ENCODE results near the gene AMIGO3. TPM values are rescaled to one million over a fixed set of nuclear protein-coding genes. Genes with fewer than 3 reads are reported as not detected.
"Not testable (repeated sequence)": the region's sequence is repeated elsewhere in the genome, so short reads cannot be mapped to it uniquely, and the experiment has no call there.

Gene AMIGO3
- total RNA-seq, 2 donors from 2014 or later: 1.0 to 2.0 TPM

GRCh38 chr3:49700014-49700413, 19.5 kb downstream of the AMIGO3 start:
- no peaks in the 10 kb centered on the region for H3K9me3 Mint-ChIP-seq
- H3K27ac Mint-ChIP-seq: no peak overlapping the region
- H3K4me3 Mint-ChIP-seq: no peak overlapping the region
- no peaks in the 10 kb centered on the region for H3K36me3 Mint-ChIP-seq
- ATAC-seq: no peak
- no peak for DNase-seq (ENCODE audit: low spot score)
- no peaks in the 10 kb centered on the region for H3K27me3 Mint-ChIP-seq
- peaks cover 0 to 7% of the 10 kb centered on the region in 2 donors for H3K4me1 Mint-ChIP-seq (ENCODE audit: low read depth in 2 of 2)

DNA sequence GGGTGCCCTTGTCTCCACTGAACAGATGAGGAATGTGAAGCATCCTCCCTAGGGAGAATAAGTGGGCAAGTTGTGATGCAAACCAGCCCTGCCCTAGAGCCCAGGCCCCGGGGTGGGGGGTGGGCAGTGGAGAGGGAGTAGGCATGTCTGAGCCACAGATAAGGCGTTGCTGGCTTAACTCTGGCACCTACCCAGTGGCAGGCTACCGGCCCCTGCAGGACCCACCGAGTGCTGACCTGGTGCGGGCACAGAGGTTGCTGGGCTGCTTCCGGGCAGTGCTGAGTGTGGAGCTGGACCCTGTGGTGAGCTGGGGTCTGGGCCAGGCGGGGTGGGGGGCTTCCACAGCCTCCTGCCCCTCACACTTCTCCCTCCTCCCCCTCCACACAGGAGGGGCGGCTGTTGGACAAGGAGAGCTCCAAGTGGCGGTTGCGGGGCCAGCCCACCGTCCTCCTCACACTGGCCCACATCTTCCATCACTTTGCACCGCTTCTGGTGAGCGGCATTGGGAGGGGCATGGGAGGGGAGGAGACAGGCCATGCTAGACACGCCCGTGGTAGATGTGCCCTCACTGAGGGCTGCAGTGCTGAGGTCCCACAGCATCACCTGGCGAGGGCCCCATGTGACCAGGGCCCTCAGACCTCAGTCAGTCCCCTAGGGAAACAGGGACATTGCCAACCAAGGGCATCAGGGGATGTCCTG, 20.1 kb downstream of the AMIGO3 start:
- DNase-seq (ENCODE audit: low spot score) (no peak), ATAC-seq (no peak)
- Mint-ChIP-seq H3K27ac (no peak overlapping the region), H3K9me3 (no peaks in the 10 kb centered on the region), H3K27me3 (no peaks in the 10 kb centered on the region), H3K4me1 (ENCODE audit: low read depth in 2 of 2) (peaks cover 0 to 7% of the 10 kb centered on the region in 2 donors), H3K4me3 (no peak overlapping the region), H3K36me3 (no peaks in the 10 kb centered on the region)

GRCh38 chr3:49695350-49696015, 24.0 kb downstream of the AMIGO3 start:
- not testable (repeated sequence) for H3K36me3 Mint-ChIP-seq; H3K4me3 Mint-ChIP-seq; H3K9me3 Mint-ChIP-seq; H3K27ac Mint-ChIP-seq; H3K27me3 Mint-ChIP-seq; ATAC-seq; DNase-seq (ENCODE audit: low spot score)
- peaks cover 6 to 13% of the 10 kb centered on the region in 2 donors for H3K4me1 Mint-ChIP-seq (ENCODE audit: low read depth in 2 of 2)

GRCh38 chr3:49694409-49695070, 24.9 kb downstream of the AMIGO3 start:
- H3K36me3 Mint-ChIP-seq; H3K27me3 Mint-ChIP-seq; H3K27ac Mint-ChIP-seq; DNase-seq (ENCODE audit: low spot score); ATAC-seq; H3K4me3 Mint-ChIP-seq; H3K9me3 Mint-ChIP-seq: not testable (repeated sequence)
- peaks cover 15 to 21% of the 10 kb centered on the region in 2 donors for H3K4me1 Mint-ChIP-seq (ENCODE audit: low read depth in 2 of 2)

GRCh38 chr3:49691481-49691880, 28.0 kb downstream of the AMIGO3 start:
- H3K27me3 Mint-ChIP-seq; H3K9me3 Mint-ChIP-seq; ATAC-seq; H3K4me3 Mint-ChIP-seq; H3K36me3 Mint-ChIP-seq; DNase-seq (ENCODE audit: low spot score); H3K27ac Mint-ChIP-seq: not testable (repeated sequence)
- H3K4me1 Mint-ChIP-seq (ENCODE audit: low read depth in 2 of 2): peaks cover 24 to 32% of the 10 kb centered on the region in 2 donors

DNA sequence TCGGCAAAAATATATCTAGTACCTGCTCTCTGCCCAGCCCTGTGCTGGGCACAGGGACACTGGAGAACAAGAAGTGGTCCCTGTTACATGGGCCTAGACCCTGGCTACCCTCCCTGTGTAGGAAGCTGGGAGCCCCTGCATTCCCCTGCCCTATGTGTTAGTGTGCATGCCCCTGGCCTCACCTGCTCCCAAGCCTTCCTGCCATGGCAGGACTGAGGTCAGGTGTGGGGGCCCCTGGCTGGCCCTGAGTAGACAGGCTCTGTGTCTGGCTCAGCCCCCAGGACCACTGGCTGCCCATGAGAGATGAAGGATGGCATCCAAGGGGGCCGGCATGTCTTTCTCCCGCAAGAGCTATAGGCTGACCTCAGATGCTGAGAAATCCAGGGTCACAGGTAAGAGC, 28.6 kb downstream of the AMIGO3 start:
- not testable (repeated sequence) for DNase-seq (ENCODE audit: low spot score); H3K9me3 Mint-ChIP-seq; ATAC-seq; H3K27me3 Mint-ChIP-seq; H3K36me3 Mint-ChIP-seq
- Mint-ChIP-seq H3K4me3 (peak overlapping the region; percentile 96), H3K4me1 (ENCODE audit: low read depth in 2 of 2) (peaks cover 24 to 32% of the 10 kb centered on the region in 2 donors), H3K27ac (peak overlapping the region in 1 of 2 donors; percentile 98)

- not testable (repeated sequence) for H3K9me3 Mint-ChIP-seq; DNase-seq (ENCODE audit: low spot score); ATAC-seq; H3K27me3 Mint-ChIP-seq; H3K36me3 Mint-ChIP-seq
- H3K4me3 Mint-ChIP-seq: peak overlapping the region; percentile 96
- H3K27ac Mint-ChIP-seq: peak overlapping the region; percentile 92 to 98
- peaks cover 24 to 32% of the 10 kb centered on the region in 2 donors for H3K4me1 Mint-ChIP-seq (ENCODE audit: low read depth in 2 of 2)
These were observed 29.4 kb downstream of the AMIGO3 start for GRCh38 chr3:49689908-49690624.

GRCh38 chr3:49689046-49689907, 30.2 kb downstream of the AMIGO3 start, which contains the start of the genes MST1 and RNF123:
Gene MST1, minus strand, starts transcription at chr3:49689474. Its CDS starts 783 bp downstream, at chr3:49688691.
Gene RNF123, plus strand, starts transcription at chr3:49689557. Its CDS starts 1,609 bp downstream, at chr3:49691166.
- H3K9me3 Mint-ChIP-seq: no peaks in the 10 kb centered on the region
- peak within 1 kb of the TSS; percentile 92 to 98 for H3K27ac Mint-ChIP-seq
- peak; percentile 86 to 90 for ATAC-seq
- H3K27me3 Mint-ChIP-seq: no peaks in the 10 kb centered on the region
- H3K4me3 Mint-ChIP-seq: peak within 1 kb of the TSS; percentile 96
- peak; percentile 93 for DNase-seq (ENCODE audit: low spot score)
- no peaks in the 10 kb centered on the region for H3K36me3 Mint-ChIP-seq
- peaks cover 24 to 32% of the 10 kb centered on the region in 2 donors for H3K4me1 Mint-ChIP-seq (ENCODE audit: low read depth in 2 of 2)

GRCh38 chr3:49688338-49689045, 31.0 kb downstream of the AMIGO3 start:
- H3K36me3 Mint-ChIP-seq; H3K9me3 Mint-ChIP-seq; DNase-seq (ENCODE audit: low spot score); H3K27me3 Mint-ChIP-seq: not testable (repeated sequence)
- Mint-ChIP-seq H3K27ac (peak overlapping the region; percentile 92 to 98), H3K4me1 (ENCODE audit: low read depth in 2 of 2) (peaks cover 24 to 32% of the 10 kb centered on the region in 2 donors), H3K4me3 (peak overlapping the region; percentile 96)
- ATAC-seq: peak in 1 of 2 donors; percentile 1

DNA sequence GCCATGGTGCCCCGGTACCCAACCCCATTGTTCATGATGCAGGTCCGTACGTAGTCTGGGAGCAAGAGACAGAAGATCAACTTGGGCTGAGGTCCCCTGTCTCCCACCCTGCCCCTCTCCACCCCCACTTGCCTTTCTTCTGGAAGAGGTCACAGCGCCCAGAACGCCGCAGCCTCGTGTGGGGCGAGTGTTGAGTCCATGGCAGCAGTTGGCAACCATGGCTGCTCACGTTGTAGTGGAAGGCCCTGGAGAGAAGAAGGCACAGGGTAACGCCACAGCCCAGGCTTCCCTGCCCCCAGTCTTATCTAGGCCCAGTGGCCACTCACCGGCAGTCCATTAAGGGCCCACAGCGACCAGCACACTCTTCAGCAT, 32.1 kb downstream of the AMIGO3 start:
- not testable (repeated sequence) for H3K27ac Mint-ChIP-seq; H3K4me3 Mint-ChIP-seq; ATAC-seq; H3K9me3 Mint-ChIP-seq; H3K27me3 Mint-ChIP-seq; H3K36me3 Mint-ChIP-seq; DNase-seq (ENCODE audit: low spot score)
- H3K4me1 Mint-ChIP-seq (ENCODE audit: low read depth in 2 of 2): peaks cover 21 to 28% of the 10 kb centered on the region in 2 donors

DNA sequence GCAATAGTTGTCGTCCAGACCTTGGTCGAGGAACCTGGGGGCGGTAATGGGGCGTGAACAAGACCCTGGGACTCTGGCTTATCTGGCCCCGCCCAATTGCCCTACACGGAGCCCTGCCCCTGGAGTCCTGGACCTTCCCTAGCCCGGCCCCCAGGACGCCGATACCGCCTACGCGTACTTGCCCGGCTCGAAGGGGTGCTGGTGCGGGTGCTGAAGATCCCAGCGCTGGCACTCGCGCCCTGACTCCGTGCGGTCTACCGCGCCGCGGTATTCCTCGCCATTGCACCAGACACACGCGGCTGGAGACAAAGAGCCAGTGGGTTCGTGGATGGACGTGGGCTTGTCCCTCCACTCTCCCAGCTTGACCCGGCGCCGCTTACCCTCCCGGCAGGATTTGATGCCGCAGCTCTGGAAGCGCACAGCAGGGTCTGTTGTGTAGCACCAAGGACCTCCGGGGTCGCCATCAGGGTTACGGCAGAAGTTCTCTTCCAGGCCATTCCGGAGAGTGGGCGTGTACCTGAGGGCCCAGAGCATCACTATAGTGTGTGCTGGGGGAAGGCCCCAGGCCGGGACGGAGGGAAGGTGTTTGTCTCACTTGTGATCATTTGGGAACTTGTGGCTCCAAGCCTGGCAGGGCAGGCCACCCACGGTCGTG, 32.6 kb downstream of the AMIGO3 start:
- H3K4me3 Mint-ChIP-seq; H3K36me3 Mint-ChIP-seq; DNase-seq (ENCODE audit: low spot score); H3K27me3 Mint-ChIP-seq; H3K27ac Mint-ChIP-seq; H3K9me3 Mint-ChIP-seq: not testable (repeated sequence)
- peaks cover 20 to 27% of the 10 kb centered on the region in 2 donors for H3K4me1 Mint-ChIP-seq (ENCODE audit: low read depth in 2 of 2)
- peak; percentile 43 to 69 for ATAC-seq

DNA sequence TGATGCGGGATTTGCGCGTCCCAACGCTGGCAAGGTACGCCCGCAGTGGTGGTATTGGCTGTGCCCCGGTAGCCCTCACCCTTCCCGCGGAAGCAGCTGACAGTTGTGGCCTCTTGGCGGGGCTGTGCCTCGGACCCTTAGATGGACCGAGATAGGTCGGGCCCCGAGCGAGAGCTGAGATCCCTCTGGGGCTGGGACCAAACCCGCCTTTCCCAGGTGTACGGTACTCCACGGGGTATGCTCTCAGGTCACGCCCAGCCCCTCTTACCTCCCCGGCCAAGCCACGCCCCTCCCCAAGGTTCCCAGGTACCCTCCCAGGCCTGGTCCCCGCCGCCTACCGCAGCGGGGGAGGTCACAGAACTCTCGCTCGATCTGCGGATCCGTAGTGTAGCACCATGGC, 33.1 kb downstream of the AMIGO3 start:
- peaks cover 20 to 27% of the 10 kb centered on the region in 2 donors for H3K4me1 Mint-ChIP-seq (ENCODE audit: low read depth in 2 of 2)
- DNase-seq (ENCODE audit: low spot score); H3K4me3 Mint-ChIP-seq; H3K27me3 Mint-ChIP-seq; H3K36me3 Mint-ChIP-seq; H3K27ac Mint-ChIP-seq; H3K9me3 Mint-ChIP-seq: not testable (repeated sequence)
- peak in 1 of 2 donors; percentile 1 for ATAC-seq

All from natural killer cell treated with Interleukin-12 subunit alpha and Interleukin-12 subunit beta and Interleukin-15 and Interleukin-18, amount 100 ng/mL, for 72 hours (primary cell).